HS-5 (cell line): ENCODE results near the gene CENPU.

ENCODE experiments used
- DNase-seq: peaks from one replicate; pipeline ENCODE4 v3.0.0-alpha.2; 2012; ENCODE audit warnings: low read depth

Gene CENPU

GRCh38 chr4:184712322-184712721 lies 21.6 kb downstream of the CENPU start:
- no peak for DNase-seq

DNA sequence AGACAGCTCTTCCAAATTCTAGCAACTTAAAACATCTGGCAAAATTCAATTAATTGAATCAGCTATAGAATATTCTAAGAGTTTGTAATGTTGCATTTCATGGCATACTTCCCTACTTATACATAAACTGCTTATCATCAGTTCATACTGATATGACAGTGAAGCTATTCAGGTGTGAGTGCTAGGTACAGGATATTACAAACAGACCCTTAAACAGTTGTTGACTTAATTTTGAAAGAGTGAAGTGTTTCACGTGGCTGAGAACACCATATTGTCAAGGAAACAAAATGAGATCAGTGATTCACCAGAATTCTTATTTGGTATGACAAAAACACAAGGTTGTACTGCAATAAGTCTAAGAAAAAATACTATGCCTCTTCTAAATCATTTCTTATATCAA lies 27.4 kb downstream of the CENPU start:
- no peak for DNase-seq

- no peak for DNase-seq
Observed at GRCh38 chr4:184705692-184706091, 28.2 kb downstream of the CENPU start.

- no peak for DNase-seq
Observed at GRCh38 chr4:184702114-184702513, 31.8 kb downstream of the CENPU start.

DNA sequence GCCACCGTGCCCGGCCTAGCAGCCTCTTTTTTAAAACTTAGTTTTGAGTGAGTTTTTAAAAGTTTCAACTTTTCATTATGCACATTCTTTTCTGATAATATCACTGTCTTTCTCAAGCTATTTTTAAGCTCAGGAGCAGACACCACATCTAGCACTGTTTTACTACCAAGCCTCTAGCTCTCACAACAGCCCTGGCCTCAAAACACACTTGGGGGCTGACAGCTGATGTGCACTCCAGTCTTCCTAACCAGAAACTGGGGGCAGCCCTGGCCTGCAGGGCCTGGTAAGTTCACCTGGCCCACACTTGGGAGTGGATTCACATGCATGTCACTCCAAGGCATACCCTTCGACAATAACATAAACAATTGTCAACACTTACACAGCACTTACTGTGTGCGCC lies 34.0 kb downstream of the CENPU start:
- no peak for DNase-seq

GRCh38 chr4:184697956-184698355 lies 35.9 kb downstream of the CENPU start:
- no peak for DNase-seq

DNA sequence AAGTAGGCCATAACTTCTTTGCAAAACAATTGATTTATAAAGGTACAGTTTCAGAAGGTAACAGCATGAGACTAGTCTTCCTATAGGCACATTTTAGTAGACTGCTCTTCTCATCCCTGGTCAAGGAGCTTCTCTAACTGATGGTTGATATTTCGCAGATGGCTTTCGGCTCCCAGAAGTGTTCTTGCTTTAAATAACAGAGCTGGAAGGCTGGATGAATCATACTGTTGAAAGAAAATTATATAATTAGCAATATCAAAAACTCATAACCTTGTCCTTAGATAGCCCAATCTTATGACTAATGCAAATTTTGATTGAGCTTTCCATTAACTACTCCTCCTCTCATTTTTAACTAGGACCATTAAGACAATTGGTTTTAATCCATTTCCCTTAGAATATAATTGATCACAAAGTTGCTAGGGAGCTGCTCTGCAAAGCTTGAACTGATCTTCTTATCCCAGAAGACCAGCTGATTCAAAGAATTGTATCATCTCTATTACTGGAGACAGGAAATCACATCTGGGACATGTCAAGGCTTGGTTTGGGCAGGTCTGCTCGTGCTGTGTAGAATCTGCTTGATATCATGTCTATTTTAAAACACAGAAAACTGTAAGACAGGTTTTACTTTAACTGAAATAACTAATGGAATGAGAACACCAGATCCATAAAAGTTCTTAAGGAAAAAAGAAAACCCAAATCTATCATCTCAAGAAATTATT lies 38.6 kb downstream of the CENPU start:
- DNase-seq = no peak

- no peak for DNase-seq
Observed at GRCh38 chr4:184694412-184694956, 39.4 kb downstream of the CENPU start.

GRCh38 chr4:184693056-184693455 lies 40.8 kb downstream of the CENPU start:
- DNase-seq = no peak

GRCh38 chr4:184689681-184690080 lies 44.2 kb downstream of the CENPU start:
- no peak for DNase-seq

DNA sequence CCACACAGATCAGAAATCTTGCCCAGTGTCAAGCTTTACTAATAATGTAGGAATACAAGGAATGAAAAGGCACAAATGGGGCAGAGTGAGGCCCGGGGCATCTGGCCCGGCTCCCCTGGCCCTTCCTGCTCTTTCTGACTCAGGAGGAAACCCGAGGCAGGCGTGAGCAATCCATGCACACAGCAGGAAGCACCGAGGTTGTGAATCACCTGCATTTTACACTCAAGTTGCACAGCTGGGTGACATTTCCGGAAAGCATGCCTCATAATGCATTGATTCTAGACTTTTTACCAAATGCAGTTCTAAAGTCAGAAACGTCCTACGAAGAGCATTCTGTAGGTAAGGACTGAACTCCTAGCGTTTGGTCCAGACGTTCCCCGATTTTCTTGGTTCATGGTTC lies 45.4 kb downstream of the CENPU start:
- DNase-seq = peak; percentile 89

- DNase-seq = no peak
Observed at GRCh38 chr4:184688005-184688404, 45.9 kb downstream of the CENPU start.

- no peak for DNase-seq
Observed at GRCh38 chr4:184684491-184685189, 49.3 kb downstream of the CENPU start.

GRCh38 chr4:184681916-184682315 lies 52.0 kb downstream of the CENPU start:
- no peak for DNase-seq

DNA sequence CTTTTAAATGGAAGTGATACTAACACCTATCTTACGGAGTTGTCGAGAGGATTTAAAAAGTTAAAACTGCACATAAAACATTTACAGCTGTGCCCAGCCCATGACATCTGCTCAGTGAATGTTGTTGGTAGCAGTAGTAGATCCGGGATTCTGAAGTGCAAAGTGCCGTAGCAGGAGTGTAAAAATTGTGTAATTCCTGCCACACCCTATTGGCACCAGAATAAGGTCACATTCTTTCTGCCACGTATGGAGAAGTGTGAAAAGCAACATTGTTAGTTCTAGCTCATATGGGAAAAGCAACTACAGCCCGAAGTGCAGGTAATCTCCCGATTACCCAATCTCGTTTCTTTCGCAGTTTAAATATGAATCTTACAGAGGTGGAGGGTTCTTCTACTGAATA lies 53.2 kb downstream of the CENPU start:
- no peak for DNase-seq

DNA sequence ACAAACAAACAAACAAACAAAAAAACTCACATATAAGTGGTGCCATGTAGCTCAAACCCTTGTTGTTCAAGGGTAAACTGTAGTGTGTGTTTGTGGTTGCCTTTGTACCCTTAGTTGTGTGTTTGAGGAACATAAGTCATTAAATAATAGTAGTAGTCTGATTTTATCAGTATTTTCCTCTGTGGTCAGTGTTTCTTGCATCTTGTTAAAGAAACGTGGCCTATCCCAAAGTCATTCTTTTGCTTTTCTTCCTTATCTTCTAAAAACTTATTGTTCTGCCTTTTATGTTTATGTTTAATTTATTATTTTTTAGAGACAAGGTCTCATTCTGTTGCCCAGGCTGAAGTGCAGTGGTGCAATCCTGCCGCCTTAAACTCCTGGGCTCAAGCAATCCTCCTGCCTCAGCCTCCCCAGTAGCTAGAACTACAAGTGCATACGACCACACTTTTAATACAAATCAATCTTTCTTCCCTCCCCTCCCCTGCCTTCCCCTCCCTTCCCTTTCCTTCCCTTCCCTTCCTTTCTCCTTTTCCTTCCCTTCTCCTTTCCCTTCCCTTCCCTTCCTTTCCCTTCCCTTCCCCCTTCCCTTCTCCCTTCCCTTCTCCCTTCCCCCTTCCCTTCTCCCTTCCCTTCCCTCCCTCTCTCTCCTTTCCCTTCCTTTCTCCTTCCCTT lies 57.9 kb downstream of the CENPU start:
- no peak for DNase-seq

DNA sequence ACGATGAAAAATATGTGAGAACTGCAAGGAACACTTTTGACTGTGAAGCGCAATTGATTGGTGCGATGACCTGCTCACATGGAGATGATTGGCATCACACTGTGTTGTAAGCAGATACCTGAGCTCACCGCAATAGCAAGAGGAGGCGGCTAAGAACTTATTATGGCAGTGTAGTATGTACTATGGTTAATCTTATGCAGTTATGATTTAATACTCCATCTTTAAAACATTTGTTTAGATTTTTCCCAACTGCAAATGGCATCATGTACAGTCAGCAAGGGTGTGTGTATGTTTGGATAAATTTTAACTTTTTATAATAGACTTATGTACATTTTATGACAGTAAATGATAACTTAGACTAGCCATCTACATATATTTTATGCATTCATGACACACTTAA lies 58.9 kb downstream of the CENPU start:
- no peak for DNase-seq

GRCh38 chr4:184674011-184674410 lies 59.9 kb downstream of the CENPU start:
- DNase-seq = no peak

GRCh38 chr4:184672741-184673140 lies 61.2 kb downstream of the CENPU start:
- no peak for DNase-seq

GRCh38 chr4:184671101-184671500 lies 62.8 kb downstream of the CENPU start:
- DNase-seq = no peak

DNA sequence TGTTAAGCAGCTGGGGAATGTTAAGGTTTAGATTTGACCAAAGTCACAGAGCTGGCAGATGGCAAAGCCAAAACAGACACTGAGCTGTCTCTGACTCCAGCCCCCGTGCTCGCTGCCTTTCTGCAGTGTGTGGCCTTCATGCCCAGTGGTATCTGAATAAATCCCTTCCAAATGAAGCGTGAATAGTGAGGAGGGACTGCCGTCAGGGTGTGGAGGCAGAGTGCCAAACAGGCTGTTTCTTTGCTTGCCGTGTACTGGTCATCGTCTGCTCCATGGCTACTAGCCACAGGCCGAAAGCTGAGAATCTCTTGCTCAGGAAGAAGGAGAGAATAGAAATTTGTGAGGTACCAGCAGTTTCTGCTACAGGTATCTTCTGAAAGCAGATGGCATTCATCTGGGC lies 64.6 kb downstream of the CENPU start:
- no peak for DNase-seq

GRCh38 chr4:184668511-184669114 lies 65.3 kb downstream of the CENPU start:
- no peak for DNase-seq

DNA sequence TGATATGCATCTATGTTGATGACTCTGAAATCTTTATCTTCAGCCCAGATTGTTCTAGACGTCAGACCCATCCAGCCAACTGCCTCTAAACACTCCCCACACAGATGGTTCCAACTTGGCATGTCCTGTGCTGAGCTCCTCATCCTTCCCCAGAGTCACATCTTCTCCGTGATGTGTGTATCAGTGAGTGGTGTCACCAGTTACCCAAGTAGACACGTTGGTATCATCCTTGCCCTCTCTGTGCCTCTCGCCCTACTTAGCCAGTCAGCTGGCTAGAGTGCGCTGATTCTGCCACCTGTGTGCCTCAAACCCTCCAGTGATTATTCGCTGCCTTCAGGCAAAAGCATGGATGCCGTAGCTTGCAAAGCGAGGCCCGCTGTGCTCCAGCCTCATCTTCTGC lies 65.8 kb downstream of the CENPU start:
- no peak for DNase-seq
